Stromal cell of bone marrow (primary cell): ENCODE measurements around the gene UGT1A1.

ENCODE experiments used
- DNase-seq: peaks from one replicate; pipeline ENCODE4 v3.0.0-alpha.2; 2012; ENCODE audit warnings: low read depth

Gene UGT1A1

DNA sequence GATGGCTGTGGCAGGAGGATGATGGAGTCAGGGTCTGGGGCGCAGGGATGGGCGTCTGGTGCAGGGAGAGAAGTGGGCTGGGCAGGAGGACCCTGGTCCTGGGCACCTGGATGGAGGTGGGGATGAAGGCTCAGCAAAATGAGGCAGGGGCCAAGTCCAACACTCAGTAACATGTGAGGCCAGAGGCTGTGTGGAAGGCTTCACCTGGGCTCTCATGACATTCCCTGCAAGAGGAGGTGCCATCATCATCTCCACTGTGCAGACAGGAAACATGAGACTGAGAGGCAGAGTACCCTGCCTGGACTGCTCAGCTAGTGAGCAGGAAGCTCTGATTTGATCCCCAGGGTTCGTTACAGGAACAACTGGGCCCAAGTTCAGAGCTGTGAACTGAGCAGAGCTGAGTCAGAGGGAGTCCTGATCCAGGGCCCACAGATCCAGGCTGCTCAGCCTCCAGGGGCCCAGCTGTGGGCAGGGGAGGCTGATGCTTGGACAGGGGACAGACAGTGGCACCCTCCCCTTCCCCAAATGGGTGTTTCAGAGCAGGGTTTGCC is 57.4 kb downstream of the UGT1A1 start:
- DNase-seq = peak; percentile 29

DNA sequence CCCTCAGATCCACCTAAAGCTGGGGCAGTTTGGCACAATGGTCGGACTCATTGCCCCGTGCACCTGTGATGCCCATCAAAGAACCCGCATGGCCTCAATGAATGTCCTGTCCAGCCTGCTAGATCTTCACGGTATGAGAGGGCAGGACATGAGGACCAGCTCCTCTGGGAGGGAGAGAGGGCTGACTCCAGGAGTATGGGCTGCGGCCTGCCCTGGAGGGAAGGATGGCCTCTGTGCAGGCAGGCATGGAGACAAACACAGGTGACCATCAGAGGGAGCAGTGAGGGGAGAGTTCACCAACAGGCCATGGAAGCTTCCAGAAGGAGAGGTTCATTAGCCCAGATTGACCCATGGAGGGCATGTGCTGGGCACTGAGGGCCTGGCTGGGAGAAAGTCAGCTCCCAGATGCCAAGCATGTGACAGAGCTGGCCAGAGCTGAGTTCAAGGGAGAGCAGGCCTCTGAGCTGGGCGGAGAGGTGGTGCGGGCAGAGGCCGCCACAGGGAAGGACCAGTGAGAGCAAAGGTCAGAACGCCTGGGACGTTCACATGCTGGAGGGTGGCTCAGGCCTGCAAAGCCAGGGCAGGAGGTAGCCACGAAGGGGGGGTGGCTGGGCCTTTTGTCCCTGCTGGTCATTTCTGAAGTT is 58.0 kb downstream of the UGT1A1 start:
- no peak for DNase-seq

DNA sequence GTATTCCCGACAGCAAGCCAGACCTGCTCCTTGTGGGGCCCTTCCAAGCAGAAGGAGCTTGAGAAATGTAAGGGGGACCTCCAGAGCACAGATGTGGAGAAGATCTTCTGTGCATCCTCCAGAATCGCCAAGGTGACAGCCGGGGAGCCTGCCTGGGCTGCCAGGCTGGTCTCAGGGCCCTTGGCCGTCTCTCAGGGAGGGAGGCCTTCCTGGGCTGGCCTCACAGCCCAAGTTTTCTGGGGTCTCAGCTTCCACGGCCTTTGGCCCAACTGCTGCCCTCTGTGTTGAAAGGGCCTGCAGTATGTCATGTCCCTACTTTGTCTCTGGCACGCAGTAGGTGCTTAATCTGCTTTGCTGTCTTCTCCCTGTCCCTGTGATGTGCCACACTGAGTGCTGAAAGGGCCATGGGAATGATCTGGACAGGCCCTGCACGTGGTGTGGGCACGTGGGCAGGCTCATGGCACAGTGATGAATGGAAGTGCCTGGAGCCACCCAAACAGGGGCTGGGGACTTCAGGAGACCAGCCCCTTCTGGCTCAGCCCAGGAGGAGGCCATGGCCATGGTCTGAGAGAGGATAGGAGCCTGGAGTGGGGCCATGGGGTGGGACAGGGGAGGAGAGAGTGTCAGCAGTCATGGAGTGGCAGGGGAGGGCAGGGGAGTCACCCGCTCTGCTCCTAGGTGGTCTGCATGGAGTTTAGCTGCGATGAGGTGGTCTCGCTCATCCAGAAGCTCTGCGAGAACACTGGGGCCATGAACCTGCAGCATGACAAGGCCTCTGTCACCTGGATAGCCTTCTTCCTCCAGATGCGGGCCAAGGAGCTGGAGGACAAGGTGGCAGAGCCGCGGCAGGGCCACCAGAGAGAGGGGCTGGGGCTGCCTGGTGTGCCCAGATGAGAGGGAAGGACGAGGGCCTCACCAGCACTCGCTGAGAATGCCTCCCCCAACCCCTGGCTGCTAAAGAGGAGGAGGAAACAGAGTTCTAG is 58.9 kb downstream of the UGT1A1 start:
- DNase-seq = no peak

DNA sequence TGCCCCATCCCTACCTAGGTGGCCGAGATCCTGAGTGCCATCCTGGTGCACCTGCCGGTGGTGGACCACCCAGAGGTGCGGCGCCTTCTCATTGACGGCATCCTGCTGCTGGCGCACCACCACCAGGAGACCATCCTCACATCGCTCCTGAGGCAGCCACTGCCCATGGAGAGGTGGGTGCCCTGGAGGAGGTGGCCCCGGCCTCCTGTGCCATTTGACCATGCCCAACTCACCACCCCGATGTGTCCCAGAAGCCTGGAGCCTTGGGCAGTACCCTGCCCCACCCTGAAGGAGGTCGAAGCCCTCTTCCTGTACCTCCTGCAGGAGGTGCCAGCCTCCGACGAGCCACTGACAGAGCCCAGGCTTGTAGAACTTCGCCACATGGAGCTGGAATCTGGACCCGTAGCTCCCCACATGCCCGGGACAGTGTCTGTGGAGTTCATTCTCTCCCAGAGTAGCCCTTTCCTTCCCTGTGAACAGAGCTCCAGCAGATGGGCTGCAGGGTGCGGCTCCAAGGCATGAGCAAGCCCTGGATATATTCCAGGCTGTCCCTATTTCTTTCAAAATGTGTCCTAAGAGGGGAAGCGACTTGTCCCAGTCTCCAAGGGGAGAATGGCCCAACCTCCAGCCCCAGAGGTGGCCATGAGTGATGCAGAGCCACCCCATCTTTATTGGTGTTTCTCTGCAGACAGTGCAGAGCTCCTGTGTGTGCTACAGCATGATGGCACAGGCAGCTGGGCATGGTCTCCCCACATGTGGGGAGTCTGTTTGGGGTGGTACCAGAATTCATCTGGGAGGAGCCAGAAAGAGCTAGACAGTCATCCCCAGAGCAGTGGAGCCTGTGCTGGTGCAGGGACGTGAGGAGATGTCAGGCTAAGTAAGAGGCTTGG is 60.1 kb downstream of the UGT1A1 start:
- no peak for DNase-seq

DNA sequence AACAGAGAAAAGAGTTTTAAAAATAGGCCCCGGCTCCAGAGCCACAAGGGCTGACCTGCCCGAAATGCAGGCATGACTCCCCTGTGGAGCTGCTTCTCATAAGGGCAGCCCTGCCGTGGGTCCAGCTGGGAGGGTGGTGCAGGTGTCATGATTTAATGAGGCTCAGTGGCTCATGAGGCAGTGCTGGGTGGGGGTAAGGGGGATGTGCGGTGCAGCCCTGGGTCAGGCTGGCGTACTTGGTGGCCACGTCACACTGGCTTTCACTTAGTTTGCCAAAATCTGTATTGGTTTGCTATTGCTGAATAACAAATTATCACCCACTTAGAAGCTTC is 60.7 kb downstream of the UGT1A1 start:
- no peak for DNase-seq

DNA sequence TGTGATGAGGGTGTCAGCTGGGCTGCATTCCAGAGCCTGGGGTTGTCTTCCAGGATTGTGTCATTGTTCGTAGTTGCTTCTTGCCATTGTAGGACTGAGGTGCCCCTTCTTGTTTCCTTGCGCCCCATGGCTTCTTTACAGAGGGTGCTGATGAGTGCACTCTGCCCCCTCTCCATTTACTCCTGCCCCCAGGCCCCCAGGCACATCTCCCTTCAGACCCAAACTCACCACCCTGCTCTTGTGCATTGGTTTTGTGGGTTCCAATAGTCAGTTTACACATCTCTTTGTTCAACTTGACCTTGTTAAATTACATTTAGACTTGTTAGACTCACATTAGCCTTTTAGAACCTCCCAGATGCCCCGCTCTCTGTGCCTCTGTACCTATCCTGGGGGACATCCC is 61.1 kb downstream of the UGT1A1 start:
- DNase-seq = no peak

DNA sequence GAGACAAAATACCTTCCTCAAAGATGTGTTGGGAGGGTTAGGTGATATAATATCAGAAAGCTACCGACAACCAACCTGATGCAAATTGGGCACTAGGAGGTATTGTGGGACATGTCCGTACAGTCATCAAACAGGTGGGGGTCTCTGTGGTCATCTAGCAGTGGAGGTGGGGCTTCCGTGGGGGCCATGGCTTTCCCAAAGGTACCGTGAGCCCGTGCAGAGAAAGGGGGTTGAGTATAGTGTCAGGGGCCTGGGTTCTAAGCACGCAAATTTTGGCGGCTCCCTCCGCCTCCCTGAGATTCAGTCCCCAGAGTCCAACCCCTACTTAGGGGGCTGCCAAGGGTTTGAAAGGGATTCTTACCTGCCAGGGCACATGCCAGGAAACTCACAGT is 61.6 kb downstream of the UGT1A1 start:
- no peak for DNase-seq

DNA sequence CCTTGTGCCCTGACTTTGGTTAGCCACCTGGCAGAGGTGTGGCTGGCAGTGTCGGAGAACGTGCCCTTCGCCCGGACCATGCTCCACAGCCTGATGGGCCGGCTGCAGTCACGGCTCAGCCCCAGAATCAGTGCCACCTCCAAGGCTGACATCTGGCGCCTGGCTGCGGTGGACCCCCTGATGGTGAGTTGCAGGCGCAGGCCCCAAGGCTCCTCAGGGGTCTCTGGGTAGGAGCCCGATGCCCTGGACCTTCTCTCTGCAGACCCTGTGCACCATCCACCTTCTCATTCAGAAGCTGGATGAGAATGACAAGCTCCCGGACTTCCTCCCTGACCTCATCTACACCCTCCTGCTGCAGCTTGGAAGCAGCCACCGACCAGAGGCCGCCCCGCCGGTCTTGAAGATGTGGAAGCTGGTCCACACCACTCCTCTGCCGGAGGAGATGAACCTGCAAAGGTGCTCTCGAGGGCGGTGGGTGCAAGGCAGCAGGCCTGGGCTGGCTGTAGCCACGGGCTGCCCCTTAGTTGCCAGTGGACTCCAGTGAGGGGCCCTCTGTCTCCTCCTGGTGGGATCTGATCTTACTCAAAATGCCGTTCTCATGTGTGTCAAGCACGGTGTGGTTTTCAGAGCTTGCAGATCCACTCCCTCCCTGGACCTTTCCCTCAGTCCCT is 62.2 kb downstream of the UGT1A1 start:
- DNase-seq = no peak
